HepG2 (cell line): ENCODE data around the gene TULP3. TPM values are rescaled to one million over a fixed set of nuclear protein-coding genes. Genes with fewer than 3 reads are reported as not detected.

Source experiments
- ATF3 ChIP-seq: sonication (generic); formaldehyde crosslinking; IDR thresholded peaks from 2 replicates; pipeline ENCODE4 v1.4.0; 2020; ENCODE audit warnings: missing genetic modification reagents
- ATRX ChIP-seq: sonication (generic); formaldehyde crosslinking; IDR thresholded peaks from 2 replicates; pipeline ENCODE4 v1.4.0; 2020; ENCODE audit warnings: missing genetic modification reagents, borderline replicate concordance
- CCAR2 ChIP-seq: fragments of 200-400 bp; formaldehyde crosslinking; optimal IDR thresholded peaks from 2 replicates; pipeline ENCODE3; 2018; ENCODE audit warnings: low read depth, mild to moderate bottlenecking, low read length, moderate library complexity
- CHCHD3 ChIP-seq: sonication (generic); formaldehyde crosslinking; IDR thresholded peaks from 2 replicates; pipeline ENCODE4 v1.8.0; 2022; ENCODE audit warnings: mild to moderate bottlenecking, missing genetic modification reagents, moderate library complexity
- CSRNP1 ChIP-seq: sonication (generic); formaldehyde crosslinking; IDR thresholded peaks from 2 replicates; pipeline ENCODE4 v1.8.1; 2023; ENCODE audit warnings: mild to moderate bottlenecking, missing genetic modification reagents
- CTCF ChIP-seq: sonication (generic); formaldehyde crosslinking; IDR thresholded peaks from 2 replicates; pipeline ENCODE4 v1.5.0; 2020; ENCODE audit warnings: mild to moderate bottlenecking, missing genetic modification reagents, moderate library complexity
- DBP ChIP-seq: sonication (generic); formaldehyde crosslinking; IDR thresholded peaks from 2 replicates; pipeline ENCODE4 v1.4.0; 2020; ENCODE audit warnings: missing genetic modification reagents; ENCODE audit errors: not compliant biosample characterization
- DR1 ChIP-seq: sonication (generic); formaldehyde crosslinking; IDR thresholded peaks from 2 replicates; pipeline ENCODE4 v1.8.0; 2021; ENCODE audit warnings: mild to moderate bottlenecking, missing genetic modification reagents, inconsistent platforms
- GRHL1 ChIP-seq: sonication (generic); formaldehyde crosslinking; conservative IDR thresholded peaks from 2 replicates; pipeline ENCODE4 v1.8.0; 2022; ENCODE audit warnings: missing genetic modification reagents
- PHF21A ChIP-seq: sonication (generic); formaldehyde crosslinking; IDR thresholded peaks from 2 replicates; pipeline ENCODE4 v1.5.0; 2020; ENCODE audit warnings: mild to moderate bottlenecking, missing genetic modification reagents
- SMC3 ChIP-seq: IDR thresholded peaks from 2 replicates; pipeline ENCODE4 v1.6.1; 2011; ENCODE audit warnings: low read length, improper control_type of control experiment
- SP4 ChIP-seq: sonication (generic); formaldehyde crosslinking; IDR thresholded peaks from 2 replicates; pipeline ENCODE4 v1.8.1; 2023; ENCODE audit warnings: mild to moderate bottlenecking, missing genetic modification reagents
- ZFP36L1 ChIP-seq: sonication (generic); formaldehyde crosslinking; IDR thresholded peaks from 2 replicates; pipeline ENCODE4 v1.8.0; 2022; ENCODE audit warnings: mild to moderate bottlenecking, missing genetic modification reagents, moderate library complexity
- ZNF574 ChIP-seq: sonication (generic); formaldehyde crosslinking; IDR thresholded peaks from 2 replicates; pipeline ENCODE4 v1.4.0; 2020; ENCODE audit warnings: missing genetic modification reagents
- ZNF782 ChIP-seq: sonication (generic); formaldehyde crosslinking; IDR thresholded peaks from 2 replicates; pipeline ENCODE4 v1.4.0; 2020; ENCODE audit warnings: missing genetic modification reagents, mild to moderate bottlenecking, borderline replicate concordance
- ZSCAN29 ChIP-seq: sonication (generic); formaldehyde crosslinking; conservative IDR thresholded peaks from 2 replicates; pipeline ENCODE4 v1.4.0; 2020; ENCODE audit warnings: mild to moderate bottlenecking, missing genetic modification reagents
- polyA plus RNA-seq, 8 experiments: library from polyadenylated mRNA; depleted of rRNA in 3 of 8; stranded (reverse) in 7 of 8; unstranded in 1 of 8; fragments of >200 nt; fragmentation: Illumina TruSeq in 4 of 8; extraction: Trizol in 4 of 8; gene quantifications; 2 replicates each; pipeline versions ENCODE4 v1.2.1 to v1.2.3, GENCODE V29; 2011 to 2016; ENCODE audit warnings: low read depth in 4 of 8, missing spikeins in 1 of 8, mixed read lengths in 1 of 8; ENCODE audit not compliant: insufficient read depth in 1 of 8
- total RNA-seq, 5 experiments: library from RNA; depleted of rRNA; stranded (reverse); fragments of >200 nt; fragmentation: Illumina TruSeq; extraction: Trizol; gene quantifications; 2 replicates each; pipeline ENCODE4 v1.2.3, GENCODE V29; 2016; ENCODE audit warnings: low read depth in 1 of 5

The TULP3 gene
- total and polyA plus RNA-seq, 2 of the 13 experiments (the other 11 are each of a cell fraction or from before 2014, with no cell fraction given) = 11.2 to 13.2 TPM

GRCh38 chr12:2877047-2877952, 13.4 kb upstream of the TULP3 start, which contains the start of the genes FOXM1 and RHNO1 (continued):
- peak; percentile 84 for TF ChIP-seq CSRNP1 (CRISPR knock-in tag)
- TF ChIP-seq CTCF = no peak
- no peak for TF ChIP-seq CCAR2
- TF ChIP-seq ZFP36L1 = no peak
- no peak for TF ChIP-seq SMC3
- 0 out of 2 replicates have a peak, but pooled peaks have one; percentile 2 for TF ChIP-seq ZSCAN29 (CRISPR knock-in tag)
- TF ChIP-seq GRHL1 (CRISPR knock-in tag) = no peak
- TF ChIP-seq CHCHD3 (CRISPR knock-in tag) = 0 out of 2 replicates have a peak, but pooled peaks have one; percentile 68
- TF ChIP-seq PHF21A (CRISPR knock-in tag) = peak; percentile 41; the same call in 1 of the 2 replicates
- 0 out of 2 replicates have a peak, but pooled peaks have one; percentile 29 for TF ChIP-seq ZNF782 (CRISPR knock-in tag)
- no peak for TF ChIP-seq DR1
- peak; percentile 58 for TF ChIP-seq DBP (CRISPR knock-in tag)
- TF ChIP-seq ATF3 (CRISPR knock-in tag) = no peak; the same call in 1 of the 2 replicates
- peak; percentile 64; the same call in 1 of the 2 replicates for TF ChIP-seq SP4 (CRISPR knock-in tag)
- peak; percentile 65; the same call in 1 of the 2 replicates for TF ChIP-seq ZNF574 (CRISPR knock-in tag)
- no peak for TF ChIP-seq ATRX
